ENCODE data around the gene TALDO1. TPM values are rescaled to one million over a fixed set of nuclear protein-coding genes. Genes with fewer than 3 reads are reported as not detected.

The TALDO1 gene
- total RNA-seq (99.4 and 150 TPM in 2 replicates), polyA plus RNA-seq (136 and 189 TPM in 2 replicates), polyA minus RNA-seq (ENCODE audit: low replicate concordance) (106 and 171 TPM in 2 replicates)
- polyA plus RNA-seq (2012), result 195 and 256 TPM in 2 replicates

DNA sequence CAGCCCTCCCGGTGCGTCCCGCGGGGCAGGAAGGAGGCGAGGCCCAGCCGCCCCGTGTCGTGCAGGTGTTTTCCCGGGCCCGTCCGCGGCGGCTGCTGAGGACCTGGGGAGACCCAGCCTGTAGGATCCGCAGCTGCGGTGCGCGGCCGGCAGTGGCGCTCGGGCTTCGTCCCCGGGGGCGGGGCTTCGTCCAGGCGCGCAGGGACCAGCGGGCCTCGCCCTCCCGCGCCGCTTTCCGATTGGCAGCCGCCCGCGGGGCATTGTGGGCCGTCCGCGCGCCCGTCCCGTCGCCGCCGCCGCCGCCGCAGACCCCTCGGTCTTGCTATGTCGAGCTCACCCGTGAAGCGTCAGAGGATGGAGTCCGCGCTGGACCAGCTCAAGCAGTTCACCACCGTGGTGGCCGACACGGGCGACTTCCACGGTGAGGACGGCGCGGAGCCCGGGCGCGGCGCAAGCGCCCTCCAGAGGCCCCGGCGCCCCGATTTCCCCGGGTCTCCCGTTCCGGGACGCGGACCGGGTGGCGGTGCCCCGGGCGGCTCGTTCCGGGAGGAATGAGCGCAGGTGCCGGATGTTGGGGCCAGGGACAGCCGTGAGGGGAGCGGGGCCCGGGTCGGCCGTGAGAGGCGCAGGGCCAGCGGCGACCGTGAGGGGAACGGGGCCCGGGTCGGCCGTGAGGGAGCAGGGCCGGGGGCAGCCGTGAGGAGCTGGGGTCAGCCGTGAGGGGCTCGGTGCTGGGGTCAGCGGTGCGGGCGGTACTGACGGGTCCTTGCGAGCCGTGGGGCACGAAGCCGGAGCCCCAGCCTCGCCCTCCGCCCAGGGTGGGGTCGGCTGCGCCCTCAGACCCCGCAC, at the start of gene TALDO1:
Gene TALDO1 (plus strand): TSS at position 307 of the 849 bp plus-strand sequence. CDS start 18 bp downstream, at position 325.
- no peaks in the 10 kb centered on the region for H3K9me3 ChIP-seq (ENCODE audit: control insufficient read depth, insufficient read depth, low read depth, low read length)
- H3K36me3 ChIP-seq (ENCODE audit: control insufficient read depth, insufficient read depth, low read length), result peaks cover under 1% of the 10 kb centered on the region
- peaks cover 41% of the 10 kb centered on the region for H3K79me2 ChIP-seq (ENCODE audit: control insufficient read depth, insufficient read depth, low read length)
- peak; percentile 73 to 78 for DNase-seq (ENCODE audit: low read depth in 2 of 2)
- peak within 1 kb of the TSS; percentile 96 for H3K4me2 ChIP-seq (ENCODE audit: extremely low read depth, insufficient read depth, low read length)
- H3K27me3 ChIP-seq (ENCODE audit: control insufficient read depth, insufficient read depth, low read length), result no peaks in the 10 kb centered on the region
- peak within 1 kb of the TSS; percentile 65 for H3K27ac ChIP-seq (ENCODE audit: insufficient read depth, low read length)
- peak within 1 kb of the TSS; percentile 83 for H3K9ac ChIP-seq (ENCODE audit: insufficient read depth, low read length)
- H2AFZ ChIP-seq (ENCODE audit: low read length), result peak within 1 kb of the TSS; percentile 78
- no peaks in the 10 kb centered on the region for H3K4me1 ChIP-seq (ENCODE audit: control insufficient read depth, extremely low read depth, insufficient read depth, low read length)
- TF ChIP-seq EZH2 (IDR thresholded peaks at IDR 0.05; ENCODE audit: low read length, missing control alignments), result no peak
- TF ChIP-seq, protein P1, sequence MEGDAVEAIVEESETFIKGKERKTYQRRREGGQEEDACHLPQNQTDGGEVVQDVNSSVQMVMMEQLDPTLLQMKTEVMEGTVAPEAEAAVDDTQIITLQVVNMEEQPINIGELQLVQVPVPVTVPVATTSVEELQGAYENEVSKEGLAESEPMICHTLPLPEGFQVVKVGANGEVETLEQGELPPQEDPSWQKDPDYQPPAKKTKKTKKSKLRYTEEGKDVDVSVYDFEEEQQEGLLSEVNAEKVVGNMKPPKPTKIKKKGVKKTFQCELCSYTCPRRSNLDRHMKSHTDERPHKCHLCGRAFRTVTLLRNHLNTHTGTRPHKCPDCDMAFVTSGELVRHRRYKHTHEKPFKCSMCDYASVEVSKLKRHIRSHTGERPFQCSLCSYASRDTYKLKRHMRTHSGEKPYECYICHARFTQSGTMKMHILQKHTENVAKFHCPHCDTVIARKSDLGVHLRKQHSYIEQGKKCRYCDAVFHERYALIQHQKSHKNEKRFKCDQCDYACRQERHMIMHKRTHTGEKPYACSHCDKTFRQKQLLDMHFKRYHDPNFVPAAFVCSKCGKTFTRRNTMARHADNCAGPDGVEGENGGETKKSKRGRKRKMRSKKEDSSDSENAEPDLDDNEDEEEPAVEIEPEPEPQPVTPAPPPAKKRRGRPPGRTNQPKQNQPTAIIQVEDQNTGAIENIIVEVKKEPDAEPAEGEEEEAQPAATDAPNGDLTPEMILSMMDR (conservative IDR thresholded peaks at IDR 0.05 in 1 of 2, IDR thresholded peaks at IDR 0.05 in 1 of 2; ENCODE audit: low read depth in 1 of 2, low read length in 2 of 2), result peak; percentile 3 to 13
- H3K4me3 ChIP-seq (replicated peaks in 1 of 4; ENCODE audit: control extremely low read depth in 1 of 4, insufficient read depth in 1 of 4, low read depth in 3 of 4, low read length in 4 of 4), result peak within 1 kb of the TSS; percentile 58 to 86 (median 63)
- H4K20me1 ChIP-seq (ENCODE audit: control insufficient read depth, extremely low read depth, insufficient read depth, low read length), result no peaks in the 10 kb centered on the region

GRCh38 chr11:697811-698311, 49.4 kb upstream of the TALDO1 start:
- Histone ChIP-seq H4K20me1 (ENCODE audit: control insufficient read depth, extremely low read depth, insufficient read depth, low read length) (no peaks in the 10 kb centered on the region), H3K79me2 (ENCODE audit: control insufficient read depth, insufficient read depth, low read length) (peaks cover 24% of the 10 kb centered on the region), H3K4me2 (ENCODE audit: extremely low read depth, insufficient read depth, low read length) (peak overlapping the region; percentile 2), H3K4me3 (replicated peaks in 1 of 4; ENCODE audit: control extremely low read depth in 1 of 4, insufficient read depth in 1 of 4, low read depth in 3 of 4, low read length in 4 of 4) (no peak overlapping the region), H3K4me1 (ENCODE audit: control insufficient read depth, extremely low read depth, insufficient read depth, low read length) (peaks cover 17% of the 10 kb centered on the region), H2AFZ (ENCODE audit: low read length) (no peak overlapping the region), H3K36me3 (ENCODE audit: control insufficient read depth, insufficient read depth, low read length) (peaks cover 11% of the 10 kb centered on the region), H3K27me3 (ENCODE audit: control insufficient read depth, insufficient read depth, low read length) (no peaks in the 10 kb centered on the region), H3K27ac (ENCODE audit: insufficient read depth, low read length) (peak overlapping the region; percentile 43), H3K9ac (ENCODE audit: insufficient read depth, low read length) (no peak overlapping the region), H3K9me3 (ENCODE audit: control insufficient read depth, insufficient read depth, low read depth, low read length) (no peaks in the 10 kb centered on the region)
- TF ChIP-seq, protein P1 (conservative IDR thresholded peaks at IDR 0.05 in 1 of 2, IDR thresholded peaks at IDR 0.05 in 1 of 2; ENCODE audit: low read depth in 1 of 2, low read length in 2 of 2), result no peak
- TF ChIP-seq EZH2 (IDR thresholded peaks at IDR 0.05; ENCODE audit: low read length, missing control alignments), result no peak
- peak in 1 of 2 donors; percentile 76 for DNase-seq (ENCODE audit: low read depth in 2 of 2)

GRCh38 chr11:698493-699115, 48.7 kb upstream of the TALDO1 start:
- peaks cover 16% of the 10 kb centered on the region for H3K79me2 ChIP-seq (ENCODE audit: control insufficient read depth, insufficient read depth, low read length)
- H3K4me2 ChIP-seq (ENCODE audit: extremely low read depth, insufficient read depth, low read length), result no peak overlapping the region
- H3K27me3 ChIP-seq (ENCODE audit: control insufficient read depth, insufficient read depth, low read length), result no peaks in the 10 kb centered on the region
- no peak overlapping the region for H3K4me3 ChIP-seq (replicated peaks in 1 of 4; ENCODE audit: control extremely low read depth in 1 of 4, insufficient read depth in 1 of 4, low read depth in 3 of 4, low read length in 4 of 4)
- peaks cover 9% of the 10 kb centered on the region for H3K36me3 ChIP-seq (ENCODE audit: control insufficient read depth, insufficient read depth, low read length)
- no peaks in the 10 kb centered on the region for H4K20me1 ChIP-seq (ENCODE audit: control insufficient read depth, extremely low read depth, insufficient read depth, low read length)
- H3K9me3 ChIP-seq (ENCODE audit: control insufficient read depth, insufficient read depth, low read depth, low read length), result no peaks in the 10 kb centered on the region
- no peak overlapping the region for H3K27ac ChIP-seq (ENCODE audit: insufficient read depth, low read length)
- no peak overlapping the region for H3K9ac ChIP-seq (ENCODE audit: insufficient read depth, low read length)
- no peak for DNase-seq (ENCODE audit: low read depth in 2 of 2)
- peaks cover 11% of the 10 kb centered on the region for H3K4me1 ChIP-seq (ENCODE audit: control insufficient read depth, extremely low read depth, insufficient read depth, low read length)
- TF ChIP-seq EZH2 (IDR thresholded peaks at IDR 0.05; ENCODE audit: low read length, missing control alignments), result no peak
- TF ChIP-seq, protein P1 (conservative IDR thresholded peaks at IDR 0.05 in 1 of 2, IDR thresholded peaks at IDR 0.05 in 1 of 2; ENCODE audit: low read depth in 1 of 2, low read length in 2 of 2), result no peak
- no peak overlapping the region for H2AFZ ChIP-seq (ENCODE audit: low read length)
